GM21423 (cell line): ENCODE measurements around the gene IGLL1.
"Not testable (repeated sequence)": the region's sequence is repeated elsewhere in the genome, so short reads cannot be mapped to it uniquely, and the experiment has no call there.

Source experiments
- ATAC-seq: cut with Tn5 transposase; IDR thresholded peaks from one replicate; pipeline ENCODE4 v1.9.1; 2021; ENCODE audit warnings: mild to moderate bottlenecking, moderate library complexity; ENCODE audit not compliant: unreplicated experiment

The IGLL1 gene

GRCh38 chr22:23591846-23592245, 11.8 kb upstream of the IGLL1 start:
- ATAC-seq, result no peak

- ATAC-seq, result no peak
Measured at GRCh38 chr22:23591201-23591791, 11.2 kb upstream of the IGLL1 start.

GRCh38 chr22:23583836-23584235, 3.7 kb upstream of the IGLL1 start:
- no peak for ATAC-seq

- no peak for ATAC-seq
Measured at GRCh38 chr22:23583153-23583552, 3.1 kb upstream of the IGLL1 start.

- ATAC-seq, result no peak
Measured at GRCh38 chr22:23581260-23581650, 1.2 kb upstream of the IGLL1 start.

GRCh38 chr22:23580576-23581259, 628 bp upstream of the IGLL1 start:
- ATAC-seq, result no peak

- no peak for ATAC-seq
Measured at GRCh38 chr22:23579280-23579679, 810 bp downstream of the IGLL1 start.

GRCh38 chr22:23578306-23578705, 1.8 kb downstream of the IGLL1 start:
- no peak for ATAC-seq

GRCh38 chr22:23576681-23577080, 3.4 kb downstream of the IGLL1 start:
- no peak for ATAC-seq

- ATAC-seq, result no peak
Measured at GRCh38 chr22:23575601-23576000, 4.5 kb downstream of the IGLL1 start.

GRCh38 chr22:23574877-23575276, 5.2 kb downstream of the IGLL1 start:
- no peak for ATAC-seq

- ATAC-seq, result no peak
Measured at GRCh38 chr22:23574371-23574811, 5.7 kb downstream of the IGLL1 start.

- ATAC-seq, result not testable (repeated sequence)
Measured at GRCh38 chr22:23573701-23574235, 6.3 kb downstream of the IGLL1 start.

GRCh38 chr22:23573106-23573505, 7.0 kb downstream of the IGLL1 start:
- ATAC-seq, result not testable (repeated sequence)

- no peak for ATAC-seq
Measured at GRCh38 chr22:23571486-23571885, 8.6 kb downstream of the IGLL1 start.

- no peak for ATAC-seq
Measured at GRCh38 chr22:23570681-23571080, 9.4 kb downstream of the IGLL1 start.

GRCh38 chr22:23569716-23570115, 10.4 kb downstream of the IGLL1 start:
- no peak for ATAC-seq

- ATAC-seq, result no peak
Measured at GRCh38 chr22:23569291-23569690, 10.8 kb downstream of the IGLL1 start.

- ATAC-seq, result no peak
Measured at GRCh38 chr22:23566705-23567475, 13.2 kb downstream of the IGLL1 start.

GRCh38 chr22:23565915-23566704, 14.0 kb downstream of the IGLL1 start:
- no peak for ATAC-seq
